GM21381 (cell line): Measurements from ENCODE around the gene TSPYL4.

ENCODE experiments used
- ATAC-seq: cut with Tn5 transposase; IDR thresholded peaks from one replicate; pipeline ENCODE4 v1.9.1; 2021; ENCODE audit warnings: mild to moderate bottlenecking, moderate library complexity; ENCODE audit not compliant: unreplicated experiment

The TSPYL4 gene

GRCh38 chr6:116271149-116271708 is 17.4 kb upstream of the TSPYL4 start:
- ATAC-seq: no peak

DNA sequence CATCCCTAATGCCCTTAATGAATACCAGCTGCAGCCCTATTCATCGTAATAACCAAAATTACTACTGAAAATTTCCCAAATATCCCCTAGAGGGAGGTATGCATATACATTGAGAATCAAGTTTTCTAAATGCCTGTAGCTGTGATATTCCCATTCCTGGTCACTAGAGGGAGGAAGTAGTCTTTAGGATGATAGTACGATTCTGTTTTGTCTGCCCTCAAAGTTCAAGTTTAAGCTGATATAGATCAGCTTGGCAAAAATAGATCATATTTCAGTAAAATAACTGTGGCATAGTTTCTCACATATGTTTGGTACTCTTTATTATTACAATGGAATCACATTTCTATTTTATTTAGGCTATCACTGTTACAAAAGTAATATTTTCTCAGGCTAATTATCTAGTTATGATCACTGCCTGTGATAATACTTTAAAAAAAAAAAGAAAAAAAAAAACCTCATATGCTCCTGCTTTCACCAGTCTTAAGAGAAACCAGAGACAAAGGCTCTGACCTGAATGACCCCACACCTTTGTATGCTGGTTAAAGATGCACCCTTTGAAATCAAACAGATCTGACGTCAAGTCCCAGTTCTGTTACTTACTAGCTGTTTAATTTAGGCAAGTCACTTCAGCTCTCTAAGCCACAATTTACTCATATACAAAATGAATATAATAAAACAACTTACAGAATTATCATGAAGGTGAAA is 14.9 kb upstream of the TSPYL4 start:
- ATAC-seq: peak; percentile 77

- peak; percentile 12 for ATAC-seq
Observed at GRCh38 chr6:116267836-116268588, 14.1 kb upstream of the TSPYL4 start.

GRCh38 chr6:116266803-116267202 is 12.9 kb upstream of the TSPYL4 start:
- no peak for ATAC-seq

DNA sequence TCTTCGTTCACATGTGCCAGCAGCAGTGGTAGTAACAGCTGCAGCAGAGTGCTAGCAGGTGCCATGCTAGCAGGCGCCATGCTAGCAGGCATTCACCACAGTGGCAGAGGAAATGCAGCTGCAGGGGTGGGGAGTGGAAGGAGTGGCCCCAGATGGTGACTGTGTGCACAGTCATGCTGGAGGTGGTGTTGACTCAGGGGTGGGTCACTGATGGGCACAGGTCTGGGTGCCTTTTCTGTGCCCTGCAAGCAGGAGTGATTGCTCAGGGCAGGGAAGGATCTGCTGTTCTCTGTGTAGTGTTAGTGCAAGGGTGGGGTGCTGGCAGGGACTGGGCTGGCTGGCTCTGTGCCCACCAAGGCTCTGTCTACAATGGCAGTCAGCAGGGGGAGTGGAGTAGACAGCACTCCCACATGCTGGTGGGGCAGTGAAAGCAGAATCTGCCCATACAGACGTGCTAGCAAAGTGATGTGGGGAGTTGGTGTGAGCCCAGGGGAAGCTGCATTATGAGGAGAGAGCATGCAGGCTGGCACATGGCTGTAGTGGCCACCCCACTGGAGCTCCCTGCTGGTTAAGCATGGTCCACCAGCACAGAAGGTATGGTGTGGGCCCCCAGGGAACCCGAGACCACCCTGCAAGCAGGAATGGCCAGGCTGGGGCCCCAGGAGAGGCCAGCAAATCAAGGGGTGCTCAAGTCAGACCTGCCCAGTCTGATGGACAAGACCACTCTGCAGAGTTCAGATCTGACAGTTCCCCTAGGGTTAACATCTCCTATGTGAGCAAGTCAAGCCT is 11.4 kb upstream of the TSPYL4 start:
- no peak for ATAC-seq

DNA sequence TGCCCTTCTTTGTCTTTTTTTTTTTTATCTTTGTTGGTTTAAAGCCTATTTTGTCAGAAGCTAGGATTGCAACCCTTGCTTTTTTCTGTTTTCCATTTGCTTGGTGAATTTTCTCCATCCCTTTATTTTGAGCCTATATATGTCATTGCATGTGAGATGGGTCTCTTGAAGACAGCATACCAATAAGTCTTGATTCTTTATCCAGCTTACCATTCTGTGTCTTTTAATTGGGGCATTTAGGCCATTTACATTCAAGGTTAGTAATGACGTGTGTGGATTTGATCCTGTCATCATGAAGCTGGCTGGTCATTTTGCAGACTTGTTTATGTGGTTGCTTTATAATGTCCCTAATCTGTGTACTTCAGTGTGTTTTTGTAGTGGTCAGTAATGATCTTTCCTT is 9.5 kb upstream of the TSPYL4 start:
- no peak for ATAC-seq

DNA sequence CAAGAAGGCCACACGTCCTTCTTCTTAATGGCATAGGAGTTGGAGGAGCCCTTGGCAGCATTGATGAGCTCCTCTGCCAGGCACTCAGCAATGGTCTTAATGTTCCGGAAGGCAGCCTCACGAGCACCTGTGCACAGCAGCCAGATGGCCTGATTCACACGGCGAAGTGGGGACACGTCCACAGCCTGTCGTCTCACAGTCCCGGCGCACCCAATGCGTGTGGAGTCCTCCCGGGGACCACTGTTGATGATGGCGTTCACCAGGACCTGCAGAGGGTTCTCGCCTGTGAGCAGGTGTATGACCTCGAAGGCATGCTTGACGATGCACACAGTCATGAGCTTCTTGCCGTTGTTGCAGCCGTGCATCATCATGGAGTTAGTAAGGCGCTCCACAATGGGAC is 4.6 kb upstream of the TSPYL4 start:
- no peak for ATAC-seq

- ATAC-seq: no peak
Observed at GRCh38 chr6:116256694-116257093, 2.8 kb upstream of the TSPYL4 start.

DNA sequence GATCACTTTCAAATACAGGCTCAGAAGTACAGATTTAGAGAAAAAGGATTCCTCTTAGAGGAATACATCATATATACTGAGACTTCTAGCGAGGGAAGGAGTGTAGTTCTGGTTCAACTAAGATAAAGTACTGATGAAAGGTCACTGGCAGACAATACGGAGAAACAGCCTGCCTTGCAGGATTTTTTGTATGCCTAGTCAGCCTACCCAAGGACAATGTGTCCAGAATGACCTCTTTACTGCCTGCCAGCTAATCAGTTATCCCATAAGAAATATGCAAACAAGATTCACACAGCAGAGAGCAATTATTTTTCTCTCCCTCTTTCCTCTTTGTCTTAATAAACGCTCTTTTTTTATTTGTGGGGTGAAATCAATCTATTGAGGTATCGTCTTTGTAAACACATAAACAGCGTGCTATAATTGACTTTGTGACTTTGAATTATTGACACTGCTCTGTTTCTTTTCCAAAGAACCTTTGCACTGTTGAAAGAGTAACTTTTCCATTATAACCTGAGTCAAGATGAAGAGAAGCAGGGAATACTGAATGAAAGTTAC is 1.4 kb upstream of the TSPYL4 start:
- no peak for ATAC-seq

- peak; percentile 27 for ATAC-seq
Observed at GRCh38 chr6:116254297-116255056, 602 bp upstream of the TSPYL4 start.

DNA sequence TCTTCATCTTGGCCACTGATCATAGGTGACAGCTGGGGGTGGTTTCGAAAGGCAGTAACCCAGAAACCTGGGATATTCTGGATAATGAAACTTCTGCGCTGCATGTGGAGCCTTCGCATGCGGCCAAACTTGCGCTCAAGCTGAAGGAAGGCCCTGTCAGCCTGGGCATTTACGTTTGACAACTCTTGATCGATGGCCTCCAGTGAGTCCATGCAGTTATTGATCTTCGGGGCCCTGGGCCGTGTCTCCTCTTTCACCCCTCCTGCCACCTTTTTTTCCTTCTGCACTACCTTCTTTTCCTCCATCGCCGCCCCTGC is 729 bp downstream of the TSPYL4 start:
- no peak for ATAC-seq

- ATAC-seq: no peak
Observed at GRCh38 chr6:116251568-116252384, 2.1 kb downstream of the TSPYL4 start.

GRCh38 chr6:116248577-116248976 is 5.3 kb downstream of the TSPYL4 start:
- ATAC-seq: no peak

GRCh38 chr6:116247285-116247684 is 6.6 kb downstream of the TSPYL4 start:
- ATAC-seq: no peak

- no peak for ATAC-seq
Observed at GRCh38 chr6:116246089-116246488, 7.8 kb downstream of the TSPYL4 start.

- no peak for ATAC-seq
Observed at GRCh38 chr6:116244284-116244683, 9.6 kb downstream of the TSPYL4 start.

- ATAC-seq: no peak
Observed at GRCh38 chr6:116239856-116240255, 14.0 kb downstream of the TSPYL4 start.

- ATAC-seq: no peak
Observed at GRCh38 chr6:116239256-116239655, 14.6 kb downstream of the TSPYL4 start.

DNA sequence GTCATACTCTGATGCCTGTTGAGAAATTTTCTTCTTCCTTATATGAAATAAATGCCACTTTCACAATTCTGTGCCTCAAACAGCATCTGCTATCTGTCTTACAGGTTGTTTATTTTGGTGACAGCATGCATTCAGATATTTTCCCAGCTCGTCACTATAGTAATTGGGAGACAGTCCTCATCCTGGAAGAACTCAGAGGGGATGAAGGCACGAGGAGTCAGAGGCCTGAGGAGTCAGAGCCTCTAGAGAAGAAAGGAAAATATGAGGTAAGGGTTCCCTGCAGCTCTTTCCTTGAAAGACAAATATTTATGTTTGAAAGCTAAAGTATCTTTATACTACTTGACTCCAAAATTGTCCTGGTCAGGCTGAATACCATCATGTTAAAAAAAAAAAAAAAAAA is 15.8 kb downstream of the TSPYL4 start:
- no peak for ATAC-seq

- ATAC-seq: no peak
Observed at GRCh38 chr6:116234689-116235088, 19.2 kb downstream of the TSPYL4 start.
